GM21529 (cell line): ENCODE measurements around the gene FAIM2.

Experiments
- ATAC-seq: cut with Tn5 transposase; IDR thresholded peaks from one replicate; pipeline ENCODE4 v1.9.1; 2021; ENCODE audit not compliant: unreplicated experiment

FAIM2 gene

GRCh38 chr12:49921299-49921698 lies 17.6 kb upstream of the FAIM2 start:
- ATAC-seq, result no peak

- ATAC-seq, result no peak
Measured at GRCh38 chr12:49920915-49921286, 17.2 kb upstream of the FAIM2 start.

- ATAC-seq, result no peak
Measured at GRCh38 chr12:49920241-49920914, 16.7 kb upstream of the FAIM2 start.

- no peak for ATAC-seq
Measured at GRCh38 chr12:49917788-49918173, 14.1 kb upstream of the FAIM2 start.

- ATAC-seq, result no peak
Measured at GRCh38 chr12:49917166-49917787, 13.6 kb upstream of the FAIM2 start.

GRCh38 chr12:49916129-49916919 lies 12.6 kb upstream of the FAIM2 start:
- no peak for ATAC-seq

GRCh38 chr12:49912345-49913255 lies 8.9 kb upstream of the FAIM2 start:
- no peak for ATAC-seq

- ATAC-seq, result no peak
Measured at GRCh38 chr12:49911213-49911605, 7.5 kb upstream of the FAIM2 start.

- ATAC-seq, result no peak
Measured at GRCh38 chr12:49910331-49911212, 6.9 kb upstream of the FAIM2 start.

GRCh38 chr12:49909826-49910225 lies 6.1 kb upstream of the FAIM2 start:
- no peak for ATAC-seq

GRCh38 chr12:49909356-49909755 lies 5.7 kb upstream of the FAIM2 start:
- ATAC-seq, result no peak

GRCh38 chr12:49907352-49907751 lies 3.7 kb upstream of the FAIM2 start:
- ATAC-seq, result no peak

- no peak for ATAC-seq
Measured at GRCh38 chr12:49905718-49906314, 2.1 kb upstream of the FAIM2 start.

GRCh38 chr12:49904601-49905000 lies 901 bp upstream of the FAIM2 start:
- no peak for ATAC-seq

- no peak for ATAC-seq
Measured at GRCh38 chr12:49903351-49903699, 375 bp downstream of the FAIM2 start.

- ATAC-seq, result no peak
Measured at GRCh38 chr12:49902399-49903350, 1.0 kb downstream of the FAIM2 start.

GRCh38 chr12:49901986-49902385 lies 1.7 kb downstream of the FAIM2 start:
- no peak for ATAC-seq

GRCh38 chr12:49901026-49901425 lies 2.7 kb downstream of the FAIM2 start:
- no peak for ATAC-seq

- ATAC-seq, result no peak
Measured at GRCh38 chr12:49900371-49900770, 3.3 kb downstream of the FAIM2 start.
